ENCODE measurements around the gene C1QTNF9B.

The C1QTNF9B gene

DNA sequence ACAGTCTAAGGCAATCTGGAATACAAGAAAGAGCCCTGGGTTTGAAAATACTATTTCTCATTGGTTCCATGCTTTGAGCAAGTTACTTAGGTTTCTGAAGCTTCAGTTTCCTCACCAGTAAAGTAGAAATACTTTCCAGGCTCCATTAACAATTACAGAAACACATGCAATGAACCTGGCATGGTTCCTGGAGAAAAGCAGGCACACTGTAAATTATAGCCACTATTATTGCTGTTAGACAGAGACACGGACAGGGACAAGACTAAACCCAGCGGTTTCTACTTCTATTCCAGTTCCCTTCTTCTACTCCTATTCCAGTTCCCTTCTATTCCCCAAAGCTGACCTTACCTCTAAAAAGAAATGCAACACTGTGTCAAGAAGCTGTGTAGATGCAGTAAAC, 49.3 kb downstream of the C1QTNF9B start:
- peaks cover 22% of the 10 kb centered on the region for H3K27me3 ChIP-seq (ENCODE audit: control insufficient read depth, low read length)
- peaks cover 21% of the 10 kb centered on the region for H3K4me1 ChIP-seq (ENCODE audit: control insufficient read depth, low read length)
- no peak overlapping the region for H3K4me3 ChIP-seq (ENCODE audit: low read length)
- TF ChIP-seq, protein P1, sequence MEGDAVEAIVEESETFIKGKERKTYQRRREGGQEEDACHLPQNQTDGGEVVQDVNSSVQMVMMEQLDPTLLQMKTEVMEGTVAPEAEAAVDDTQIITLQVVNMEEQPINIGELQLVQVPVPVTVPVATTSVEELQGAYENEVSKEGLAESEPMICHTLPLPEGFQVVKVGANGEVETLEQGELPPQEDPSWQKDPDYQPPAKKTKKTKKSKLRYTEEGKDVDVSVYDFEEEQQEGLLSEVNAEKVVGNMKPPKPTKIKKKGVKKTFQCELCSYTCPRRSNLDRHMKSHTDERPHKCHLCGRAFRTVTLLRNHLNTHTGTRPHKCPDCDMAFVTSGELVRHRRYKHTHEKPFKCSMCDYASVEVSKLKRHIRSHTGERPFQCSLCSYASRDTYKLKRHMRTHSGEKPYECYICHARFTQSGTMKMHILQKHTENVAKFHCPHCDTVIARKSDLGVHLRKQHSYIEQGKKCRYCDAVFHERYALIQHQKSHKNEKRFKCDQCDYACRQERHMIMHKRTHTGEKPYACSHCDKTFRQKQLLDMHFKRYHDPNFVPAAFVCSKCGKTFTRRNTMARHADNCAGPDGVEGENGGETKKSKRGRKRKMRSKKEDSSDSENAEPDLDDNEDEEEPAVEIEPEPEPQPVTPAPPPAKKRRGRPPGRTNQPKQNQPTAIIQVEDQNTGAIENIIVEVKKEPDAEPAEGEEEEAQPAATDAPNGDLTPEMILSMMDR (IDR thresholded peaks at IDR 0.05; ENCODE audit: low read depth, low read length, poor library complexity, severe bottlenecking): no peak
- no peak for TF ChIP-seq EZH2phosphoT487 (IDR thresholded peaks at IDR 0.05; ENCODE audit: borderline replicate concordance, low read length)
- H3F3A ChIP-seq (ENCODE audit: control insufficient read depth, insufficient read depth): no peaks in the 10 kb centered on the region
- peaks cover 14% of the 10 kb centered on the region; the same call in 1 of the 2 replicates for H4K20me1 ChIP-seq (ENCODE audit: control insufficient read depth, insufficient read depth, low read depth, low read length)
- no peak overlapping the region for H3K4me2 ChIP-seq (ENCODE audit: low read length)
- no peaks in the 10 kb centered on the region for H3K79me2 ChIP-seq (ENCODE audit: control insufficient read depth, low read length)
- no peaks in the 10 kb centered on the region for H3K9me3 ChIP-seq (ENCODE audit: control insufficient read depth, insufficient read depth, low read length)
- no peaks in the 10 kb centered on the region for H3K9me2 ChIP-seq (replicated peaks; ENCODE audit: control insufficient read depth, low read length)
- H3K36me3 ChIP-seq (ENCODE audit: control insufficient read depth, low read length): no peaks in the 10 kb centered on the region
- H3K27ac ChIP-seq (ENCODE audit: low read depth, low read length): no peak overlapping the region

- Histone ChIP-seq H4K20me1 (ENCODE audit: control insufficient read depth, insufficient read depth, low read depth, low read length) (peaks cover 14% of the 10 kb centered on the region; the same call in 1 of the 2 replicates), H3K4me3 (ENCODE audit: low read length) (no peak overlapping the region), H3F3A (ENCODE audit: control insufficient read depth, insufficient read depth) (no peaks in the 10 kb centered on the region), H3K4me1 (ENCODE audit: control insufficient read depth, low read length) (peaks cover 21% of the 10 kb centered on the region), H3K79me2 (ENCODE audit: control insufficient read depth, low read length) (no peaks in the 10 kb centered on the region), H3K27me3 (ENCODE audit: control insufficient read depth, low read length) (peaks cover 22% of the 10 kb centered on the region), H3K9me2 (replicated peaks; ENCODE audit: control insufficient read depth, low read length) (no peaks in the 10 kb centered on the region), H3K4me2 (ENCODE audit: low read length) (no peak overlapping the region), H3K36me3 (ENCODE audit: control insufficient read depth, low read length) (no peaks in the 10 kb centered on the region), H3K27ac (ENCODE audit: low read depth, low read length) (no peak overlapping the region), H3K9me3 (ENCODE audit: control insufficient read depth, insufficient read depth, low read length) (no peaks in the 10 kb centered on the region)
- TF ChIP-seq, protein P1 (IDR thresholded peaks at IDR 0.05; ENCODE audit: low read depth, low read length, poor library complexity, severe bottlenecking): no peak
- no peak for TF ChIP-seq EZH2phosphoT487 (IDR thresholded peaks at IDR 0.05; ENCODE audit: borderline replicate concordance, low read length)
Observed at GRCh38 chr13:23847497-23847896, 49.8 kb downstream of the C1QTNF9B start.

DNA sequence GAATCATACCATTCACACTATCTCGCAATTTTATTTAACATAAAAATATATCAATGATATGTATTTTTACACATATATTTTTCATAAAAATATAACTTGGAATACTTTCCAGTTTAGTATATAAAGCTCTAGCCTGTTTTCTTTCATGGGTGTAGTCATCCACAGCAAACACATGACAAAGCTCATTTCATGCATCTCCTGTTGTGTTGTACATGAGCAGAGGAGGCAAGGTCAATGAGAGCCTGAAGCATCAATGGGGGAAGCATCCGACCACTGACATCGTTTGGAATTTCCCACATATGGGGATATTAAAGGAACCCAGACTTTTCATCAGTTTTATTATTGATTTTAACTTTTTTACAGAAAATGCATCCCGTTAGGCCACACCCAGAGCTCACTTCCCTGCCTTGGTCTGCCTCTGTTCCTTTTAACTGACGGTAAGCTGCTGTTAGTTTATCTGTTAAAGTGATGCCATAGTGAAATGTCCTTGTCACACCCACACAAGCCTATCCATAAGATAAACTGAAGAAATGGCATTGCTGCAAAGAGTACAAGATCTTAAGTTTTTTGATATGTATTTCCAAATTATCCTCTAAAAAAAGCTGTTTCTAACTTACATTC, 52.1 kb downstream of the C1QTNF9B start:
- no peaks in the 10 kb centered on the region for H3K9me3 ChIP-seq (ENCODE audit: control insufficient read depth, insufficient read depth, low read length)
- no peaks in the 10 kb centered on the region for H3F3A ChIP-seq (ENCODE audit: control insufficient read depth, insufficient read depth)
- H3K4me3 ChIP-seq (ENCODE audit: low read length): no peak overlapping the region
- no peaks in the 10 kb centered on the region for H3K9me2 ChIP-seq (replicated peaks; ENCODE audit: control insufficient read depth, low read length)
- H3K27me3 ChIP-seq (ENCODE audit: control insufficient read depth, low read length): peaks cover 22% of the 10 kb centered on the region
- H4K20me1 ChIP-seq (ENCODE audit: control insufficient read depth, insufficient read depth, low read depth, low read length): peaks cover 14% of the 10 kb centered on the region; the same call in 1 of the 2 replicates
- H3K4me1 ChIP-seq (ENCODE audit: control insufficient read depth, low read length): peaks cover 21% of the 10 kb centered on the region
- TF ChIP-seq, protein P1 (IDR thresholded peaks at IDR 0.05; ENCODE audit: low read depth, low read length, poor library complexity, severe bottlenecking): no peak
- no peak for TF ChIP-seq EZH2phosphoT487 (IDR thresholded peaks at IDR 0.05; ENCODE audit: borderline replicate concordance, low read length)
- no peak overlapping the region for H3K27ac ChIP-seq (ENCODE audit: low read depth, low read length)
- H3K4me2 ChIP-seq (ENCODE audit: low read length): 0 out of 2 replicates have a peak overlapping the region, but pooled peaks have one; percentile 7
- H3K36me3 ChIP-seq (ENCODE audit: control insufficient read depth, low read length): no peaks in the 10 kb centered on the region
- no peaks in the 10 kb centered on the region for H3K79me2 ChIP-seq (ENCODE audit: control insufficient read depth, low read length)

Data from DOHH2 (cell line).